Mesenchymal stem cell (in vitro differentiated cells and primary cell): ENCODE results near the gene APC2.
A peak's percentile ranks its signal among the peaks of the same experiment; 100 is the strongest.

Source experiments
- DNase-seq: peaks from one replicate; pipeline ENCODE4 v3.0.0-alpha.2; 2013
- H2AFZ ChIP-seq: one replicate; pipeline ENCODE4 v1.6.1; 2013; ENCODE audit warnings: low read depth, mild to moderate bottlenecking, control low read depth, inconsistent platforms, low read length, moderate library complexity
- H2AK5ac ChIP-seq: 2 replicates; pipeline ENCODE4 v1.6.1; 2013; ENCODE audit warnings: low read length, moderate library complexity, mild to moderate bottlenecking, inconsistent platforms; ENCODE audit not compliant: severe bottlenecking
- H2BK120ac ChIP-seq: one replicate; pipeline ENCODE4 v1.6.1; 2013; ENCODE audit warnings: low read depth, mild to moderate bottlenecking, inconsistent platforms, low read length, moderate library complexity
- H2BK12ac ChIP-seq, 2 experiments: one replicate each; pipeline ENCODE4 v1.6.1; 2013; ENCODE audit warnings: inconsistent platforms in 2 of 2, low read length in 2 of 2, mild to moderate bottlenecking in 2 of 2, moderate library complexity in 2 of 2, control low read depth in 1 of 2
- H2BK15ac ChIP-seq: one replicate; pipeline ENCODE4 v1.6.1; 2013; ENCODE audit warnings: mild to moderate bottlenecking, low read depth, inconsistent platforms; ENCODE audit not compliant: poor library complexity, severe bottlenecking
- H2BK5ac ChIP-seq: 2 replicates; pipeline ENCODE4 v1.6.1; 2013; ENCODE audit warnings: low read depth, mild to moderate bottlenecking, low read length, control low read depth, inconsistent platforms; ENCODE audit not compliant: poor library complexity, severe bottlenecking
- H3K14ac ChIP-seq, 2 experiments: one replicate each; pipeline ENCODE4 v1.6.1; 2013; ENCODE audit warnings: inconsistent platforms in 2 of 2, low read length in 2 of 2, control low read depth in 1 of 2, mild to moderate bottlenecking in 1 of 2, moderate library complexity in 1 of 2
- H3K18ac ChIP-seq, 2 experiments: one replicate each; pipeline ENCODE4 v1.6.1; 2013; ENCODE audit warnings: inconsistent platforms in 2 of 2, low read length in 2 of 2, control low read depth in 1 of 2, low read depth in 1 of 2, mild to moderate bottlenecking in 1 of 2
- H3K23ac ChIP-seq, 2 experiments: one replicate each; pipeline ENCODE4 v1.6.1; 2013; ENCODE audit warnings: inconsistent platforms in 2 of 2, low read length in 2 of 2, mild to moderate bottlenecking in 2 of 2, moderate library complexity in 2 of 2, control low read depth in 1 of 2
- H3K27ac ChIP-seq: 2 replicates; pipeline ENCODE4 v1.5.1; 2013; ENCODE audit warnings: mild to moderate bottlenecking, moderate library complexity, low read length, control low read depth, inconsistent platforms; ENCODE audit not compliant: poor library complexity, severe bottlenecking
- H3K27me3 ChIP-seq, 2 experiments: 2 replicates each; pipeline versions ENCODE4 v1.6.1 to v1.7.0; 2013; ENCODE audit warnings: low read length in 2 of 2, mild to moderate bottlenecking in 2 of 2, moderate library complexity in 2 of 2, control low read depth in 1 of 2, inconsistent platforms in 1 of 2; ENCODE audit not compliant: control insufficient read depth in 1 of 2, insufficient read depth in 1 of 2
- H3K36me3 ChIP-seq, 2 experiments: 2 replicates each; pipeline versions ENCODE4 v1.6.1 to v1.7.0; 2013; ENCODE audit warnings: low read length in 2 of 2, control low read depth in 1 of 2, inconsistent platforms in 1 of 2, low read depth in 1 of 2, mild to moderate bottlenecking in 1 of 2; ENCODE audit not compliant: insufficient read depth in 2 of 2, control insufficient read depth in 1 of 2
- H3K4ac ChIP-seq, 2 experiments: one replicate each; pipeline ENCODE4 v1.6.1; 2013; ENCODE audit warnings: inconsistent platforms in 2 of 2, low read length in 2 of 2, mild to moderate bottlenecking in 2 of 2, moderate library complexity in 2 of 2, control low read depth in 1 of 2, low read depth in 1 of 2
- H3K4me1 ChIP-seq: 2 replicates; pipeline ENCODE4 v1.6.1; 2013; ENCODE audit warnings: low read depth, low read length, control low read depth; ENCODE audit not compliant: control insufficient read depth, insufficient read depth
- H3K4me2 ChIP-seq: 2 replicates; pipeline ENCODE4 v1.6.1; 2013; ENCODE audit warnings: low read length, mild to moderate bottlenecking, inconsistent platforms; ENCODE audit not compliant: poor library complexity, severe bottlenecking
- H3K4me3 ChIP-seq, 2 experiments: 2 replicates each; pipeline versions ENCODE4 v1.5.1 to v1.7.0; 2013; ENCODE audit warnings: low read length in 2 of 2, mild to moderate bottlenecking in 2 of 2, control low read depth in 1 of 2, low read depth in 1 of 2; ENCODE audit not compliant: insufficient read depth in 1 of 2
- H3K79me1 ChIP-seq: replicated peaks from 2 replicates; pipeline ENCODE4 v1.6.1; 2013; ENCODE audit warnings: mild to moderate bottlenecking, control low read depth, low read length, inconsistent platforms; ENCODE audit not compliant: poor library complexity, severe bottlenecking
- H3K9ac ChIP-seq: 2 replicates; pipeline ENCODE4 v1.7.0; 2013; ENCODE audit warnings: mild to moderate bottlenecking, low read length, moderate library complexity
- H3K9me3 ChIP-seq: 2 replicates; pipeline ENCODE4 v1.7.0; 2013; ENCODE audit warnings: mild to moderate bottlenecking, low read length; ENCODE audit not compliant: control insufficient read depth
- H4K8ac ChIP-seq: one replicate; pipeline ENCODE4 v1.6.1; 2013; ENCODE audit warnings: inconsistent platforms, mild to moderate bottlenecking, low read length, moderate library complexity
- H4K91ac ChIP-seq: one replicate; pipeline ENCODE4 v1.6.1; 2013; ENCODE audit warnings: mild to moderate bottlenecking, low read length, inconsistent platforms
- WGBS: methylation state at CpG from one replicate; pipeline ENCODE4 v1.1.7; 2013; ENCODE audit warnings: mixed read lengths; 5-methylcytosine and 5-hydroxymethylcytosine counted together

Gene APC2

GRCh38 chr19:1473085-1473851, 23.3 kb downstream of the APC2 start:
- H3K27ac ChIP-seq = no peak overlapping the region
- 91% methylated on average over 18 of the region's 20 CpGs for WGBS

GRCh38 chr19:1474011-1474764, 24.3 kb downstream of the APC2 start:
- no peak overlapping the region for H4K91ac ChIP-seq
- no peak overlapping the region for H2AFZ ChIP-seq
- no peak overlapping the region for H3K27ac ChIP-seq
- H2BK5ac ChIP-seq = no peak overlapping the region
- peaks cover 24 to 39% of the 10 kb centered on the region in 2 experiments for H3K27me3 ChIP-seq
- 86% methylated on average over 31 of the region's 31 CpGs for WGBS
- peaks cover 48% of the 10 kb centered on the region for H3K4me1 ChIP-seq
- H2AK5ac ChIP-seq = no peak overlapping the region
- no peak overlapping the region for H3K9ac ChIP-seq
- H2BK15ac ChIP-seq = no peak overlapping the region
- no peak overlapping the region for H3K18ac ChIP-seq
- H3K23ac ChIP-seq = no peak overlapping the region
- H3K4ac ChIP-seq = no peak overlapping the region
- peaks cover 41% of the 10 kb centered on the region for H3K79me1 ChIP-seq
- no peak overlapping the region for H3K4me2 ChIP-seq
- no peak overlapping the region for H3K4me3 ChIP-seq
- no peak overlapping the region for H4K8ac ChIP-seq
- no peaks in the 10 kb centered on the region for H3K9me3 ChIP-seq
- H2BK12ac ChIP-seq = no peak overlapping the region
- no peak overlapping the region for H2BK120ac ChIP-seq
- H3K36me3 ChIP-seq = peaks cover 13 to 38% of the 10 kb centered on the region in 2 experiments
- H3K14ac ChIP-seq = no peak overlapping the region
- no peak for DNase-seq

More at GRCh38 chr19:1473085-1473851, 23.3 kb downstream of the APC2 start:
- Histone ChIP-seq H3K9me3 (no peaks in the 10 kb centered on the region), H3K79me1 (peaks cover 41% of the 10 kb centered on the region), H3K14ac (no peak overlapping the region), H4K91ac (no peak overlapping the region), H3K36me3 (peaks cover 13 to 38% of the 10 kb centered on the region in 2 experiments), H2BK12ac (no peak overlapping the region), H4K8ac (no peak overlapping the region), H2BK5ac (no peak overlapping the region), H3K9ac (no peak overlapping the region), H3K4me3 (no peak overlapping the region), H3K4me2 (no peak overlapping the region), H2AK5ac (no peak overlapping the region), H3K4ac (no peak overlapping the region), H2BK15ac (no peak overlapping the region), H3K23ac (no peak overlapping the region), H3K18ac (no peak overlapping the region), H3K27me3 (peaks cover 27 to 43% of the 10 kb centered on the region in 2 experiments), H2BK120ac (no peak overlapping the region), H2AFZ (no peak overlapping the region), H3K4me1 (peaks cover 56% of the 10 kb centered on the region)
- no peak for DNase-seq

GRCh38 chr19:1474765-1475351, 24.9 kb downstream of the APC2 start:
- 96% methylated on average over 25 of the region's 26 CpGs for WGBS

More at GRCh38 chr19:1474765-1475351, 24.9 kb downstream of the APC2 start:
- peaks cover 41% of the 10 kb centered on the region for H3K79me1 ChIP-seq
- no peak overlapping the region for H3K9ac ChIP-seq
- no peak overlapping the region for H3K4ac ChIP-seq
- H3K27ac ChIP-seq = no peak overlapping the region
- H2BK15ac ChIP-seq = no peak overlapping the region
- H2AFZ ChIP-seq = no peak overlapping the region
- H2AK5ac ChIP-seq = no peak overlapping the region
- no peak overlapping the region for H2BK12ac ChIP-seq
- H3K23ac ChIP-seq = no peak overlapping the region
- no peak for DNase-seq
- no peak overlapping the region for H3K4me3 ChIP-seq
- no peak overlapping the region for H3K4me2 ChIP-seq
- H4K91ac ChIP-seq = no peak overlapping the region
- no peaks in the 10 kb centered on the region for H3K9me3 ChIP-seq
- no peak overlapping the region for H3K14ac ChIP-seq
- H2BK5ac ChIP-seq = no peak overlapping the region
- H3K27me3 ChIP-seq = peaks cover 24 to 37% of the 10 kb centered on the region in 2 experiments
- H4K8ac ChIP-seq = peak overlapping the region; percentile 19
- no peak overlapping the region for H3K18ac ChIP-seq
- peaks cover 13 to 38% of the 10 kb centered on the region in 2 experiments for H3K36me3 ChIP-seq
- H3K4me1 ChIP-seq = peaks cover 41% of the 10 kb centered on the region
- no peak overlapping the region for H2BK120ac ChIP-seq
